C4-2B (cell line): ENCODE data around the gene ALG8.

Experiments
- CTCF ChIP-seq: fragments of 450-650 bp; conservative IDR thresholded peaks from 2 replicates; pipeline ENCODE4 v1.5.1; 2017; ENCODE audit warnings: mild to moderate bottlenecking
- ZFX ChIP-seq: fragments of 450-650 bp; IDR thresholded peaks from 2 replicates; pipeline ENCODE4 v1.6.1; 2017

- TF ChIP-seq CTCF (no peak), ZFX (no peak)
These were observed 56.4 kb downstream of the ALG8 start for GRCh38 chr11:78083021-78083420.
